ENCODE measurements around the gene SPACA4.
A peak's percentile ranks its signal among the peaks of the same experiment; 100 is the strongest.

The SPACA4 gene

GRCh38 chr19:48578891-48579290 is 27.7 kb upstream of the SPACA4 start:
- Mint-ChIP-seq H3K27me3 (peaks cover under 1% of the 10 kb centered on the region), H3K4me3 (no peak overlapping the region), H3K27ac (ENCODE audit: low read depth) (no peak overlapping the region), H3K36me3 (ENCODE audit: insufficient read depth) (no peaks in the 10 kb centered on the region), H3K4me1 (peaks cover under 1% of the 10 kb centered on the region), H3K9me3 (no peaks in the 10 kb centered on the region)
- no peak for DNase-seq (ENCODE audit: low spot score in 2 of 2)
- no peak for ATAC-seq (replicated peaks; ENCODE audit: extremely low read depth, poor library complexity, severe bottlenecking)

- no peaks in the 10 kb centered on the region for H3K36me3 Mint-ChIP-seq (ENCODE audit: insufficient read depth)
Measured at GRCh38 chr19:48582168-48582567, 24.4 kb upstream of the SPACA4 start.

GRCh38 chr19:48587387-48587786 is 19.2 kb upstream of the SPACA4 start:
- H3K4me1 Mint-ChIP-seq = peaks cover 19% of the 10 kb centered on the region
- H3K4me3 Mint-ChIP-seq = no peak overlapping the region
- no peaks in the 10 kb centered on the region for H3K9me3 Mint-ChIP-seq
- H3K27ac Mint-ChIP-seq (ENCODE audit: low read depth) = no peak overlapping the region
- peaks cover 3% of the 10 kb centered on the region for H3K36me3 Mint-ChIP-seq (ENCODE audit: insufficient read depth)
- ATAC-seq (replicated peaks; ENCODE audit: extremely low read depth, poor library complexity, severe bottlenecking) (no peak), DNase-seq (ENCODE audit: low spot score in 2 of 2) (no peak)
- H3K27me3 Mint-ChIP-seq = peaks cover 8% of the 10 kb centered on the region

More at GRCh38 chr19:48582168-48582567, 24.4 kb upstream of the SPACA4 start:
- H3K27me3 Mint-ChIP-seq = peaks cover 8% of the 10 kb centered on the region
- no peak overlapping the region for H3K27ac Mint-ChIP-seq (ENCODE audit: low read depth)
- H3K9me3 Mint-ChIP-seq = no peaks in the 10 kb centered on the region
- ATAC-seq (replicated peaks; ENCODE audit: extremely low read depth, poor library complexity, severe bottlenecking) (no peak), DNase-seq (ENCODE audit: low spot score in 2 of 2) (no peak)
- H3K4me1 Mint-ChIP-seq = peaks cover 8% of the 10 kb centered on the region
- H3K4me3 Mint-ChIP-seq = no peak overlapping the region

GRCh38 chr19:48588670-48589401 is 17.7 kb upstream of the SPACA4 start:
- H3K4me1 Mint-ChIP-seq = peaks cover 26% of the 10 kb centered on the region
- peaks cover 3% of the 10 kb centered on the region for H3K36me3 Mint-ChIP-seq (ENCODE audit: insufficient read depth)
- H3K9me3 Mint-ChIP-seq = no peaks in the 10 kb centered on the region
- DNase-seq (ENCODE audit: low spot score in 2 of 2) (peak; percentile 77 to 91), ATAC-seq (replicated peaks; ENCODE audit: extremely low read depth, poor library complexity, severe bottlenecking) (peak; percentile 83)
- peaks cover 8% of the 10 kb centered on the region for H3K27me3 Mint-ChIP-seq
- peak overlapping the region; percentile 78 for H3K4me3 Mint-ChIP-seq
- H3K27ac Mint-ChIP-seq (ENCODE audit: low read depth) = peak overlapping the region; percentile 49

- ATAC-seq (replicated peaks; ENCODE audit: extremely low read depth, poor library complexity, severe bottlenecking) (no peak), DNase-seq (ENCODE audit: low spot score in 2 of 2) (no peak)
- Mint-ChIP-seq H3K27ac (ENCODE audit: low read depth) (no peak overlapping the region), H3K4me1 (peaks cover 24% of the 10 kb centered on the region), H3K36me3 (ENCODE audit: insufficient read depth) (peaks cover 4% of the 10 kb centered on the region), H3K27me3 (no peaks in the 10 kb centered on the region), H3K4me3 (no peak overlapping the region), H3K9me3 (no peaks in the 10 kb centered on the region)
Measured at GRCh38 chr19:48591021-48591420, 15.5 kb upstream of the SPACA4 start.

GRCh38 chr19:48595171-48595570 is 11.4 kb upstream of the SPACA4 start:
- H3K27me3 Mint-ChIP-seq = peaks cover 9% of the 10 kb centered on the region
- H3K9me3 Mint-ChIP-seq = no peaks in the 10 kb centered on the region
- ATAC-seq (replicated peaks; ENCODE audit: extremely low read depth, poor library complexity, severe bottlenecking) = no peak
- H3K36me3 Mint-ChIP-seq (ENCODE audit: insufficient read depth) = peaks cover 4% of the 10 kb centered on the region
- H3K4me3 Mint-ChIP-seq = peak overlapping the region; percentile 1
- H3K4me1 Mint-ChIP-seq = peaks cover 15% of the 10 kb centered on the region
- DNase-seq (ENCODE audit: low spot score in 2 of 2) = no peak
- H3K27ac Mint-ChIP-seq (ENCODE audit: low read depth) = peak overlapping the region; percentile 0

- Mint-ChIP-seq H3K9me3 (no peaks in the 10 kb centered on the region), H3K27ac (ENCODE audit: low read depth) (peak overlapping the region; percentile 0), H3K4me3 (peak overlapping the region; percentile 1), H3K27me3 (peaks cover 9% of the 10 kb centered on the region), H3K4me1 (peaks cover 15% of the 10 kb centered on the region), H3K36me3 (ENCODE audit: insufficient read depth) (peaks cover 4% of the 10 kb centered on the region)
- ATAC-seq (replicated peaks; ENCODE audit: extremely low read depth, poor library complexity, severe bottlenecking) = no peak
- no peak for DNase-seq (ENCODE audit: low spot score in 2 of 2)
Measured at GRCh38 chr19:48595833-48596232, 10.7 kb upstream of the SPACA4 start.

- peaks cover 4% of the 10 kb centered on the region for H3K36me3 Mint-ChIP-seq (ENCODE audit: insufficient read depth)
- H3K4me1 Mint-ChIP-seq = peaks cover 15% of the 10 kb centered on the region
- H3K9me3 Mint-ChIP-seq = no peaks in the 10 kb centered on the region
- no peak for ATAC-seq (replicated peaks; ENCODE audit: extremely low read depth, poor library complexity, severe bottlenecking)
- peak overlapping the region; percentile 1 for H3K4me3 Mint-ChIP-seq
- peaks cover 9% of the 10 kb centered on the region for H3K27me3 Mint-ChIP-seq
- no peak for DNase-seq (ENCODE audit: low spot score in 2 of 2)
- peak overlapping the region; percentile 0 for H3K27ac Mint-ChIP-seq (ENCODE audit: low read depth)
Measured at GRCh38 chr19:48596237-48596636, 10.3 kb upstream of the SPACA4 start.

GRCh38 chr19:48596679-48597465 is 9.7 kb upstream of the SPACA4 start:
- H3K27ac Mint-ChIP-seq (ENCODE audit: low read depth) = peak overlapping the region; percentile 57
- DNase-seq (ENCODE audit: low spot score in 2 of 2) = no peak
- H3K27me3 Mint-ChIP-seq = peaks cover 9% of the 10 kb centered on the region

GRCh38 chr19:48598996-48599700 is 7.4 kb upstream of the SPACA4 start:
- DNase-seq (ENCODE audit: low spot score in 2 of 2) (no peak), ATAC-seq (replicated peaks; ENCODE audit: extremely low read depth, poor library complexity, severe bottlenecking) (no peak)
- no peaks in the 10 kb centered on the region for H3K9me3 Mint-ChIP-seq
- no peak overlapping the region for H3K4me3 Mint-ChIP-seq
- peaks cover 6% of the 10 kb centered on the region for H3K4me1 Mint-ChIP-seq
- H3K27ac Mint-ChIP-seq (ENCODE audit: low read depth) = no peak overlapping the region
- H3K27me3 Mint-ChIP-seq = peaks cover 9% of the 10 kb centered on the region
- peaks cover 4% of the 10 kb centered on the region for H3K36me3 Mint-ChIP-seq (ENCODE audit: insufficient read depth)

More at GRCh38 chr19:48596679-48597465, 9.7 kb upstream of the SPACA4 start:
- ATAC-seq (replicated peaks; ENCODE audit: extremely low read depth, poor library complexity, severe bottlenecking) = peak; percentile 89
- peaks cover 15% of the 10 kb centered on the region for H3K4me1 Mint-ChIP-seq
- H3K36me3 Mint-ChIP-seq (ENCODE audit: insufficient read depth) = peaks cover 4% of the 10 kb centered on the region
- H3K4me3 Mint-ChIP-seq = peak overlapping the region; percentile 57
- no peaks in the 10 kb centered on the region for H3K9me3 Mint-ChIP-seq

GRCh38 chr19:48600679-48601417 is 5.7 kb upstream of the SPACA4 start:
- H3K4me1 Mint-ChIP-seq = no peaks in the 10 kb centered on the region
- H3K9me3 Mint-ChIP-seq = no peaks in the 10 kb centered on the region
- no peak overlapping the region for H3K4me3 Mint-ChIP-seq
- H3K36me3 Mint-ChIP-seq (ENCODE audit: insufficient read depth) = peaks cover 2% of the 10 kb centered on the region
- H3K27ac Mint-ChIP-seq (ENCODE audit: low read depth) = no peak overlapping the region
- H3K27me3 Mint-ChIP-seq = peaks cover 9% of the 10 kb centered on the region
- ATAC-seq (replicated peaks; ENCODE audit: extremely low read depth, poor library complexity, severe bottlenecking) (no peak), DNase-seq (ENCODE audit: low spot score in 2 of 2) (no peak)

- Mint-ChIP-seq H3K4me3 (no peak overlapping the region), H3K27ac (ENCODE audit: low read depth) (no peak overlapping the region)
Measured at GRCh38 chr19:48603001-48603400, 3.5 kb upstream of the SPACA4 start.

More at GRCh38 chr19:48603001-48603400, 3.5 kb upstream of the SPACA4 start:
- ATAC-seq (replicated peaks; ENCODE audit: extremely low read depth, poor library complexity, severe bottlenecking) (no peak), DNase-seq (ENCODE audit: low spot score in 2 of 2) (no peak)
- Mint-ChIP-seq H3K4me1 (no peaks in the 10 kb centered on the region), H3K36me3 (ENCODE audit: insufficient read depth) (peaks cover 1% of the 10 kb centered on the region), H3K27me3 (peaks cover 9% of the 10 kb centered on the region), H3K9me3 (no peaks in the 10 kb centered on the region)
